Liver (tissue), 3 donors: ENCODE results near the gene UBE3D.

Experiments used
- EGR1 ChIP-seq, 2 donors: IDR thresholded peaks; 2 replicates each; pipeline ENCODE4 v1.6.1; 2016 to 2018; ENCODE audit warnings: antibody characterized with exemption in 2 of 2, low read depth in 2 of 2
- FOXA1 ChIP-seq: IDR thresholded peaks from 2 replicates; pipeline ENCODE4 v1.6.1; 2016; ENCODE audit warnings: antibody characterized with exemption
- GABPA ChIP-seq, 2 donors: IDR thresholded peaks in 1 of 2; conservative IDR thresholded peaks in 1 of 2; 2 replicates each; pipeline ENCODE4 v1.6.1; 2016; ENCODE audit warnings: antibody characterized with exemption in 2 of 2, mild to moderate bottlenecking in 1 of 2, moderate library complexity in 1 of 2
- HNF4A ChIP-seq, 2 donors: conservative IDR thresholded peaks; 2 replicates each; pipeline ENCODE4 v1.6.1; 2016; ENCODE audit warnings: antibody characterized with exemption in 2 of 2, mild to moderate bottlenecking in 2 of 2
- JUND ChIP-seq, 2 donors: IDR thresholded peaks; 2 replicates each; pipeline ENCODE4 v1.6.1; 2016; ENCODE audit warnings: antibody characterized with exemption in 2 of 2
- NR2F2 ChIP-seq: IDR thresholded peaks from 2 replicates; pipeline ENCODE4 v1.6.1; 2016; ENCODE audit warnings: antibody characterized with exemption
- RAD21 ChIP-seq, 2 donors: IDR thresholded peaks; 2 replicates each; pipeline ENCODE4 v1.6.1; 2016; ENCODE audit warnings: antibody characterized with exemption in 2 of 2, mild to moderate bottlenecking in 2 of 2
- SP1 ChIP-seq: IDR thresholded peaks from 2 replicates; pipeline ENCODE4 v1.6.1; 2018; ENCODE audit warnings: antibody characterized with exemption, mild to moderate bottlenecking
- TAF1 ChIP-seq: conservative IDR thresholded peaks from 2 replicates; pipeline ENCODE4 v1.6.1; 2016; ENCODE audit warnings: antibody characterized with exemption, mild to moderate bottlenecking
- YY1 ChIP-seq: IDR thresholded peaks from 2 replicates; pipeline ENCODE4 v1.6.1; 2016; ENCODE audit warnings: antibody characterized with exemption, mild to moderate bottlenecking
- TF ChIP-seq, protein P1 (sequence below): fragments of 150-350 bp; IDR thresholded peaks from 2 replicates; pipeline ENCODE4 v1.5.1; 2017; ENCODE audit warnings: improper control_type of control experiment, low read depth, low read length; ENCODE audit not compliant: missing input control
- TF ChIP-seq, protein P2 (sequence below): IDR thresholded peaks from 2 replicates; pipeline ENCODE4 v1.6.1; 2016; ENCODE audit warnings: antibody characterized with exemption
- TF ChIP-seq, protein P3 (sequence below): IDR thresholded peaks from 2 replicates; pipeline ENCODE4 v1.6.1; 2016; ENCODE audit warnings: antibody characterized with exemption, mild to moderate bottlenecking
- TF ChIP-seq, protein P4 (sequence below): IDR thresholded peaks from 2 replicates; pipeline ENCODE4 v1.6.1; 2016; ENCODE audit warnings: antibody characterized with exemption
- donor health status: healthy.
- donor health status: healthy.

DNA sequence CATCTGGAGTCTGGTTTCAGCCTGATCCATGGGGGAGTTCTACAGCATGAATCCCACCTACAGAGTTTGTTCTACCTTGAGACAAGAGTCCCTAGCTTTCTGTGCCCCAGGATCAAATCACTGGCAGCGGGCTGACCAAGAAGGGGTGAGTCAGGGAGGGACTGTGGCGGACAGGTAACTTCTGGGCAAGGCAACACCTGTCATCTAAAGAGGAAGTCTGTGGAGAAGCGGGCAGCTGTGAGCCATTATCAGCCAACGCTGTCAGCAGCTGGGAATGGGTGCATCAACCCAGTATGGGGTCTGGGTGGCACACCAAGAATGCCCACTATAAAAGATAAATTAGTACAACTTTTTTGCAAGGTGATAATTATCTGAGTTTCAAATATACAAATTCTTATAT is 45.9 kb downstream of the UBE3D start:
- no peak for TF ChIP-seq FOXA1
- TF ChIP-seq, protein P1, sequence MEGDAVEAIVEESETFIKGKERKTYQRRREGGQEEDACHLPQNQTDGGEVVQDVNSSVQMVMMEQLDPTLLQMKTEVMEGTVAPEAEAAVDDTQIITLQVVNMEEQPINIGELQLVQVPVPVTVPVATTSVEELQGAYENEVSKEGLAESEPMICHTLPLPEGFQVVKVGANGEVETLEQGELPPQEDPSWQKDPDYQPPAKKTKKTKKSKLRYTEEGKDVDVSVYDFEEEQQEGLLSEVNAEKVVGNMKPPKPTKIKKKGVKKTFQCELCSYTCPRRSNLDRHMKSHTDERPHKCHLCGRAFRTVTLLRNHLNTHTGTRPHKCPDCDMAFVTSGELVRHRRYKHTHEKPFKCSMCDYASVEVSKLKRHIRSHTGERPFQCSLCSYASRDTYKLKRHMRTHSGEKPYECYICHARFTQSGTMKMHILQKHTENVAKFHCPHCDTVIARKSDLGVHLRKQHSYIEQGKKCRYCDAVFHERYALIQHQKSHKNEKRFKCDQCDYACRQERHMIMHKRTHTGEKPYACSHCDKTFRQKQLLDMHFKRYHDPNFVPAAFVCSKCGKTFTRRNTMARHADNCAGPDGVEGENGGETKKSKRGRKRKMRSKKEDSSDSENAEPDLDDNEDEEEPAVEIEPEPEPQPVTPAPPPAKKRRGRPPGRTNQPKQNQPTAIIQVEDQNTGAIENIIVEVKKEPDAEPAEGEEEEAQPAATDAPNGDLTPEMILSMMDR: no peak
- TF ChIP-seq, protein P2, sequence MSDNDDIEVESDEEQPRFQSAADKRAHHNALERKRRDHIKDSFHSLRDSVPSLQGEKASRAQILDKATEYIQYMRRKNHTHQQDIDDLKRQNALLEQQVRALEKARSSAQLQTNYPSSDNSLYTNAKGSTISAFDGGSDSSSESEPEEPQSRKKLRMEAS: no peak
- TF ChIP-seq JUND (IDR thresholded peaks at IDR 0.05): no peak
- TF ChIP-seq GABPA (IDR thresholded peaks at IDR 0.05 in 1 of 2, conservative IDR thresholded peaks at IDR 0.05 in 1 of 2): no peak
- no peak for TF ChIP-seq SP1
- no peak for TF ChIP-seq RAD21 (IDR thresholded peaks at IDR 0.05)
- no peak for TF ChIP-seq EGR1 (IDR thresholded peaks at IDR 0.05; ENCODE audit: low read depth in 2 of 2)
- TF ChIP-seq, protein P3, sequence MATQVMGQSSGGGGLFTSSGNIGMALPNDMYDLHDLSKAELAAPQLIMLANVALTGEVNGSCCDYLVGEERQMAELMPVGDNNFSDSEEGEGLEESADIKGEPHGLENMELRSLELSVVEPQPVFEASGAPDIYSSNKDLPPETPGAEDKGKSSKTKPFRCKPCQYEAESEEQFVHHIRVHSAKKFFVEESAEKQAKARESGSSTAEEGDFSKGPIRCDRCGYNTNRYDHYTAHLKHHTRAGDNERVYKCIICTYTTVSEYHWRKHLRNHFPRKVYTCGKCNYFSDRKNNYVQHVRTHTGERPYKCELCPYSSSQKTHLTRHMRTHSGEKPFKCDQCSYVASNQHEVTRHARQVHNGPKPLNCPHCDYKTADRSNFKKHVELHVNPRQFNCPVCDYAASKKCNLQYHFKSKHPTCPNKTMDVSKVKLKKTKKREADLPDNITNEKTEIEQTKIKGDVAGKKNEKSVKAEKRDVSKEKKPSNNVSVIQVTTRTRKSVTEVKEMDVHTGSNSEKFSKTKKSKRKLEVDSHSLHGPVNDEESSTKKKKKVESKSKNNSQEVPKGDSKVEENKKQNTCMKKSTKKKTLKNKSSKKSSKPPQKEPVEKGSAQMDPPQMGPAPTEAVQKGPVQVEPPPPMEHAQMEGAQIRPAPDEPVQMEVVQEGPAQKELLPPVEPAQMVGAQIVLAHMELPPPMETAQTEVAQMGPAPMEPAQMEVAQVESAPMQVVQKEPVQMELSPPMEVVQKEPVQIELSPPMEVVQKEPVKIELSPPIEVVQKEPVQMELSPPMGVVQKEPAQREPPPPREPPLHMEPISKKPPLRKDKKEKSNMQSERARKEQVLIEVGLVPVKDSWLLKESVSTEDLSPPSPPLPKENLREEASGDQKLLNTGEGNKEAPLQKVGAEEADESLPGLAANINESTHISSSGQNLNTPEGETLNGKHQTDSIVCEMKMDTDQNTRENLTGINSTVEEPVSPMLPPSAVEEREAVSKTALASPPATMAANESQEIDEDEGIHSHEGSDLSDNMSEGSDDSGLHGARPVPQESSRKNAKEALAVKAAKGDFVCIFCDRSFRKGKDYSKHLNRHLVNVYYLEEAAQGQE: no peak
- no peak for TF ChIP-seq TAF1
- no peak for TF ChIP-seq YY1
- TF ChIP-seq, protein P4, sequence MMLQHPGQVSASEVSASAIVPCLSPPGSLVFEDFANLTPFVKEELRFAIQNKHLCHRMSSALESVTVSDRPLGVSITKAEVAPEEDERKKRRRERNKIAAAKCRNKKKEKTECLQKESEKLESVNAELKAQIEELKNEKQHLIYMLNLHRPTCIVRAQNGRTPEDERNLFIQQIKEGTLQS: no peak
- no peak for TF ChIP-seq NR2F2
- no peak for TF ChIP-seq HNF4A (conservative IDR thresholded peaks at IDR 0.05)
